ENCODE results near the gene ANKRD27.

DNA sequence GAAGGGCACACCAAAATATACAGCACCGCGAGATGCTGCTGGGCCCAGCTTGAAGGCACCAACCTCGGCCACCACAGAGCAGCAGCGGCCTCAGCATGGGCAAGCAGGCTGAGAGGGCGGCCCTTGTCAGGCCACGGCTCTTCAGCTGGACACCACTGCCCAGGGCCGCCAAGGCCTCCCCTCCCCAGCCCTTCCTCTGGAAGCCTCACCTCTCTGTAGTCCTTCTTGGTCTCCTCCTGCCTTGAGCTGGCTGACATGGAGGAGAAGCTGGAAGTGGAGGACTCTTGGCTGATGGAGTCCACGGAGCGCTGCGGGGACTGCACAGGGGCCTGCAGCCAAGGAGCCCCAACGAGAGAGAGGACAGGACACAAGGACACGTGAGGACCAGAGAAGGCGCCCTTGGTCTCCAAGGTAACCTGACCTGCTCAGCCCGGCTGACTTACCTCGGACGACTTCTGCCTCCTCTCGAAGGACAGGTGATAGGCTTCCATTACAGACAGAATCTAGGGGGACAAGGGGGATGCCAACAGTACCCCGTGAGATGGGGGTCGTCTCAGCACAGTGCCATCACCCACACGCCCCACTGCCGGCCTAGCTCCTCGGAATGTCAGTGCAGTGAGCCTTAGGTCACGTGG lies 55.8 kb downstream of the ANKRD27 start:
- TF ChIP-seq EZH2 (IDR thresholded peaks at IDR 0.05) (no peak), POLR2AphosphoS5 (IDR thresholded peaks at IDR 0.05; ENCODE audit: borderline replicate concordance, low read depth, low read length) (no peak), FOXP2 (optimal IDR thresholded peaks at IDR 0.05; ENCODE audit: control extremely low read depth, extremely low read length, insufficient read depth) (no peak)

All from SK-N-MC (cell line).